GM19452 (cell line): Measurements from ENCODE around the gene MIA.
A peak's percentile ranks its signal among the peaks of the same experiment; 100 is the strongest.
"Not testable (repeated sequence)": the region's sequence is repeated elsewhere in the genome, so short reads cannot be mapped to it uniquely, and the experiment has no call there.

Experiments
- ATAC-seq: cut with Tn5 transposase; IDR thresholded peaks from one replicate; pipeline ENCODE4 v1.9.1; 2021; ENCODE audit not compliant: unreplicated experiment

MIA gene

DNA sequence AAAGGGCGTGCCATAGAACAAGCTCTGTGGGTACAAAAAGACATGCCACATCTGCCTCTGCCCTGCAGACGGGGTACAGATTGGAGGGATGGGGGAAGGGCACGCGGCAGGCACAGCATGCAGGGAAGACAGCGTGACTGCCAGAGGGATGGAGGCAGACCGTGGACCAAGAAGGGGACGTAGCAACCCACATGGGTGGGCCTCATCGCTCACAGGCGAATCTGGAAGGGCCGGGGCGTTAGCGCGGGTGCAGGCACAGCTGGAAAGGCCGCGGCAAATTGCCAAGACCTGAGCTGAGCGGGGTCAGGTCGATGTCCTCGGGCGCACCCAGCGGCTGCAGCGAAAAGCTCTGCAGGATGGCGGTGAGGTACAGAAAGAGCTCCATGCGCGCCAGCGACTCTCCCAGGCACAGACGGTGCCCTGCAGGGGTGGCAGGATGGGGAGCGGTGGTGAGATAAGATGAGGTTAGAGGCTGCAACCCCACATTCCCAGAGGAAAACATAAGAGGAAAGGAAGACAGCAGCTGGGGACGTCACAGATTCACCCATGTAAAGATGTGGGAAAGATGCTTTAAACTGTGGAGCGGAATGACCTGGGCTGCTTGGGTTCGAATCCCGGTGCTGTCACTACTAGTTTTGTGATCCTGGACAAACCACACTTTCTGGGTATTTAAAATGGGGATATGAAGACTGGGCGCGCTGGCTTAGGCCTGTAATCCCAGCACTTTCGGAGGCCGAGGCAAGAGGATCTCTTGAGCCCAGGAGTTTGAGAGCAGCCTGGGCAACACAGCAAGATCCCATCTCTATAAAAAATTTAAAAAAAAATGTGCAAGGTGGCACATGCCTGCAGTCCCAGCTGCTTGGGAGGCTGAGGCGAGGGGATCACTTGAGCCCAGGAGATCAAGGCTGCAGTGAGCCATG lies 43.4 kb downstream of the MIA start:
- ATAC-seq = peak; percentile 49

DNA sequence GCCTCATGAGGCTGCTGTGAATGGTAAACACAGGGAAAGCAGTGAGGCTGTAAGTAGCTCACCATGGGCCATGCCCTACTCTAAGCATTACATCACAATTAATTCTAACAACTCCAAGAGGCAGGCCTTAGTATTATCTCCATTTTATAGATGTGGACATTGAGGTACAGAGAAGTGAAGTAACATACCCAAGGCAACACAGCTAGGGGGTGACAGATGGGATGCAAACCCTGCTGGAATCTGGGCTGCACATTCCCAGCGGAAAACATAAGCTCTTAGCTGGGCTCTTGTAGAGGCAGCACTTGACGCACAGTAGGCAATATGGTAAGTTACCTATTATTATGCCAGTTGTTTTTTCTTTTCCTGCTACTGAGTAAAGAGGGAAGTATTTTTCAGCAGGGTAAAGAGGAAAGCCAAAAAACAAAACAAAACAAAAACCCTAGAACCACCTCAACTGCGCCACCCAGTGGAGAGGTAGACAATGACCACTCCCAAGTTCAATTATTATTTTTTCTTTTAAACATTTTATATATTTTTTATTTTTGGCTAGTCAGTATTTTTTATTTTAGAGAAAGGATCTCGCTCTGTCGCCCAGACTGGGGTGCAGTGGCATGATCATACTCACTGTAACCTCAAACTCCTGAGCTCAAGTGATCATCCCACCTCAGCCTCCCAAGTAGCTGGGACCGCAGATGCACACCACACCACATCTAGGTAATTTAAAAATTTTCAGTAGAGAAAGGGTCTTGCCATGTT lies 44.3 kb downstream of the MIA start:
- ATAC-seq = not testable (repeated sequence)

DNA sequence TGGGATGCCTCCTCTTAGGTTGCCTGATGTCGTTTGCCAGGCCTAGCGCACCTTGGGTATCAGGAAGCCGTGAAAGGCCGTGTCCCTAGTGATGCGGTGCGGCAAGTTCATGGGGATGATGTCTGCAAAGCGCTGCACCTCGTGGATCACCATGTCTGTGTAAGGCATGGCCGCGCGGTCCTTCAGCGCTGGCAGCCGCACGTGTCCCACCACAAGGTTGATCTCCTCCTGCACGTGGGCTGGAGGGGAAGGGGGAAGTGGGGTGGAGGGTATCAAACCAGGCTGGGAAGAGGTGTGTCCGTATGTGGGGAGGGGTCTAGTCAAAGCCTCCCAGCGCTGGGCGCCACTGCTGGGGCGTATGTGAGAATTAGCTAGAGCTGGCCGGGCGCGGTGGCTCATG lies 46.8 kb downstream of the MIA start:
- ATAC-seq = no peak

DNA sequence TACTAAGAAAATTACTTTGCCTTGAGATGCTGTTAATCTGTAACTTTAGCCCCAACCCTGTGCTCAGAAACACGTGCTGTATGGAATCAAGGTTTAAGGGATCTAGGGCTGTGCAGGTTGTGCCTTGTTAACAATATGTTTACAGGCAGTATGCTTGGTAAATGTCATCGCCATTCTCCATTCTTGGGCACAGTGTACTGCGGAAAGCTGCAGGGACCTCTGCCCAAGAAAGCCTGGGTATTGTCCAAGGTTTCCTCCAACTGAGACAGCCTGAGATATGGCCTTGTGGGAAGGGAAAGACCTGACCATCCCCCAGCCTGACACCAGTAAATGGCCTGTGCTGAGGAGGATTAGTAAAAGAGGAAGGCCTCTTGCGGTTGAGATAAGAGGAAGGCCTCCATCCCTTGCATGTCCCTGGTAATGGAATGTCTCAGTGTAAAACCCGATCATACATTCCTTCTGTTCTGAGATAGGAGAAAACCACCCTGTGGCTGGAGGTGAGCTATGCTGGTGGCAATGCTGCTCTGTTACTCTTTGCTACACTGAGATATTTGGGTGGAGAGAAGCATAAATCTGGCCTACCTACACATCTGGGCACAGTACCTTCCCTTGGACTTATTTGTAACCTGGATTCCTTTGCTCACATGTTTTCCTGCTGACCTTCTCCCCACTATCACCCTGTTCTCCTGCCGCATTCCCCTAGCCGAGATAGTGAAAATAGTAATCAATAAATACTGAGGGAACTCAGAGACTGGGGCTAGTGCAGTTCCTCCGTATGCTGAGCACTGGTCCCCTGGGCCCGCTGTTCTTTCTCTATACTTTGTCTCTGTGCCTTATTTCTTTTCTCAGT lies 47.6 kb downstream of the MIA start:
- ATAC-seq = not testable (repeated sequence)

DNA sequence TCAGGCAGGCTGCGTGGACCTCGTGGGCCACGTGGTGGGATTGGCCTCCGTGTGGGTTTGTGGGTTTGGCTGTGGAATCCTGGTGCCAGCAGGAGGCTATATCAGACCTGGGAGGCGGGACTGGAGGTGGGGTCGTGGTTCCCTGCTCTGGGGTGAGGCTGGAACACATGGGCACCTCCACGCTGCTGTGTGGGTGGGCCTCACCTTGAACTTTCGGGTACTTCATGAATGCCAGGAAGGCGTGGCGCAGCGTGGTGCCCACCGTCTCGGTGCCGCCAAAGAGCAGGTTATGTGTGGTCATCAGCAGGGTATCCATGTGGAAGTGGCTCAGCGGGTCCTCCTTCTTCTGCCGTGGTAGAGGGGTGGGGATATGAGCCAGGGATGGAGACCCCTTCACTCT lies 49.6 kb downstream of the MIA start:
- ATAC-seq = not testable (repeated sequence)

DNA sequence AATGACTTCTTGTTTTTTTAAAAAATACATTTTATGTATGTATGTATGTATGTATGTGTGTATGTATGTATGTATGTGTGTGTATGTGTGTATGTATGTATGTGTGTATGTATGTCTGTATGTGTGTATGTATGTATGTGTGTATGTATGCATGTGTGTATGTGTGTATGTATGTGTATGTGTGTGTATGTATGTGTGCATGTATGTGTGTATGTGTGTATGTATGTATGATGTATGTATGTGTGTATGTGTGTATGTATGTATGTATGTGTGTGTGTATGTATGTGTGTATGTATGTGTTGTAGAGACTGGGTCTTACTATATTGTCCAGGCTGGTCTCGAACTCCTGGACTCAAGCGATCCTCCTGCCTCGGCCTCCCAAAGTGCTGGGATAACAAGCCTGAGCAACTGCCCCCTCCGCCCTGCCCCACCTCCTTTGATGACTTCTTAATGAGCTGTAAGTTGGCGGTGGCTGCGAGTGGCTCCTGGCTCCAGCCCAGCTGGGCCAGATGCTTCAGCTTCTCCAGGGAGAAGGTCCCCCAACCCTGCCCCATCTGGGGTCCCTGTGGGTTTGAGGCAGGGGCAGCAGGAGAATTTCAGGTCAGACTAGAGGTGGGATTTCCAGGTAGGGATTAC lies 50.3 kb downstream of the MIA start:
- ATAC-seq = not testable (repeated sequence)

DNA sequence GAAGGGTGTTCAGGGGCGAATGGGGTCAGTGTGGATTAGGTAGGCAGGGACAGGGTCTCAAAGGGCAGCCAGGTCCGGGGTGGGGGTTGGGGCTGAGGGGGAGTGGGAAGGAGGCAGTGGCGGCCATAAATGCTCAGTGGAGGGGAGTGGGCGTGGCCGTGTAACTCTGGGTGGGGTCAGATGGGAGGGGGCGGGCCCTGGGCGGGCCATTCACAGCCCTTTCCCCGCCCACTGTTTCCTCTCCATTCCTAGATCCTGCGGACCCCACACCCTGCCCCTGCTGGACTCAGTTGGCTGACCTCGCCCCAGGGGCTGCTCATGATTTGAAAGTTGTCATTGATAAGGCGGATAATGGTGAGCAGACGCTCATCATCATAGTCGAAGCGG lies 51.0 kb downstream of the MIA start:
- ATAC-seq = not testable (repeated sequence)

DNA sequence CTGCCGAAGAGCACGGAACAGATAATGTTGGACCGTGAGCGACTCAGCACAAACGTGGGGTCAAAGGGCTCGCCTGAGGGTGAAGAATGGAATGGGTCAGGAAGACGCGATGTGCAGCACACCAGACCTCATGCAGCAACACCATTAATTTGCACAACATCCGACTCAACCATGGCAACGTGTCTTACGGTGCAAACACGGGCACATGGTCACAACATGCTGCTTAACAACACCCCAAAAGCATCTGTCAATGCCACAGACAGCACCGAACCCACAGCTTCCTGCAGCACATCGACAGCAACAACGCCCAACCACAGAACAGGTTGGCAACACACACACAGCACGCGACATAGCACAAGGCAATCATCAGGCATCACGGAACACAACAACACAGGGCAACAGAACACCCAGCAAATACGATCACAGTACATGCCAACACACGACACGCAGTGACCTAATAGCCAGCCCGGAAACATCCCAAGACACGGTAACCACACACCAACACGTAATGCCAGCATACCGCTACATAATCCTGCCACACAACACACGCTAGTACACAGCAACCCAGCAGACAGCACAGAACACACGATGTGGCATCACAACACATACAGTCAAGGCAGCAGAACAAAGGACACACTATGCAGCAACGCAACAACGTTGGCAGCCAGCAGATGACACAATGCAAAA lies 51.5 kb downstream of the MIA start:
- ATAC-seq = not testable (repeated sequence)
